ENCODE data around the gene PAK5.

PAK5 gene

GRCh38 chr20:9610665-9611064, 228.2 kb downstream of the PAK5 start:
- Histone ChIP-seq H3K4me3 (ENCODE audit: low read depth, low read length) (no peak overlapping the region), H3K36me3 (ENCODE audit: insufficient read depth, low read length) (no peaks in the 10 kb centered on the region), H3K79me2 (ENCODE audit: control insufficient read depth, insufficient read depth, low read length, unreplicated experiment) (no peaks in the 10 kb centered on the region), H3K27me3 (ENCODE audit: insufficient read depth, low read length) (peaks cover 5% of the 10 kb centered on the region), H3K27ac (ENCODE audit: low read depth, low read length) (no peak overlapping the region), H3K4me1 (ENCODE audit: control insufficient read depth, insufficient read depth, low read length, unreplicated experiment) (no peaks in the 10 kb centered on the region), H2AFZ (ENCODE audit: low read length, unreplicated experiment) (no peak overlapping the region)

- Histone ChIP-seq H3K4me1 (ENCODE audit: control insufficient read depth, insufficient read depth, low read length, unreplicated experiment) (no peaks in the 10 kb centered on the region), H3K79me2 (ENCODE audit: control insufficient read depth, insufficient read depth, low read length, unreplicated experiment) (no peaks in the 10 kb centered on the region), H3K4me3 (ENCODE audit: low read depth, low read length) (no peak overlapping the region), H3K27me3 (ENCODE audit: insufficient read depth, low read length) (peaks cover 5% of the 10 kb centered on the region), H3K27ac (ENCODE audit: low read depth, low read length) (no peak overlapping the region), H2AFZ (ENCODE audit: low read length, unreplicated experiment) (no peak overlapping the region), H3K36me3 (ENCODE audit: insufficient read depth, low read length) (no peaks in the 10 kb centered on the region)
Measured at GRCh38 chr20:9609887-9610502, 228.9 kb downstream of the PAK5 start.

GRCh38 chr20:9608639-9609340, 230.1 kb downstream of the PAK5 start:
- Histone ChIP-seq H2AFZ (ENCODE audit: low read length, unreplicated experiment) (no peak overlapping the region), H3K79me2 (ENCODE audit: control insufficient read depth, insufficient read depth, low read length, unreplicated experiment) (no peaks in the 10 kb centered on the region), H3K4me1 (ENCODE audit: control insufficient read depth, insufficient read depth, low read length, unreplicated experiment) (no peaks in the 10 kb centered on the region), H3K4me3 (ENCODE audit: low read depth, low read length) (no peak overlapping the region), H3K27me3 (ENCODE audit: insufficient read depth, low read length) (peaks cover 12% of the 10 kb centered on the region; the same call in 1 of the 2 replicates), H3K27ac (ENCODE audit: low read depth, low read length) (no peak overlapping the region), H3K36me3 (ENCODE audit: insufficient read depth, low read length) (no peaks in the 10 kb centered on the region)

- no peak overlapping the region for H3K4me3 ChIP-seq (ENCODE audit: low read depth, low read length)
- no peak overlapping the region for H2AFZ ChIP-seq (ENCODE audit: low read length, unreplicated experiment)
- H3K79me2 ChIP-seq (ENCODE audit: control insufficient read depth, insufficient read depth, low read length, unreplicated experiment): no peaks in the 10 kb centered on the region
- no peaks in the 10 kb centered on the region for H3K4me1 ChIP-seq (ENCODE audit: control insufficient read depth, insufficient read depth, low read length, unreplicated experiment)
- peaks cover 38% of the 10 kb centered on the region for H3K27me3 ChIP-seq (ENCODE audit: insufficient read depth, low read length)
- no peak overlapping the region for H3K27ac ChIP-seq (ENCODE audit: low read depth, low read length)
- no peaks in the 10 kb centered on the region for H3K36me3 ChIP-seq (ENCODE audit: insufficient read depth, low read length)
Measured at GRCh38 chr20:9602847-9603183, 236.1 kb downstream of the PAK5 start.

GRCh38 chr20:9600562-9600961, 238.3 kb downstream of the PAK5 start:
- Histone ChIP-seq H2AFZ (ENCODE audit: low read length, unreplicated experiment) (no peak overlapping the region), H3K79me2 (ENCODE audit: control insufficient read depth, insufficient read depth, low read length, unreplicated experiment) (no peaks in the 10 kb centered on the region), H3K27ac (ENCODE audit: low read depth, low read length) (no peak overlapping the region), H3K27me3 (ENCODE audit: insufficient read depth, low read length) (peaks cover 38% of the 10 kb centered on the region), H3K4me3 (ENCODE audit: low read depth, low read length) (no peak overlapping the region), H3K36me3 (ENCODE audit: insufficient read depth, low read length) (no peaks in the 10 kb centered on the region), H3K4me1 (ENCODE audit: control insufficient read depth, insufficient read depth, low read length, unreplicated experiment) (no peaks in the 10 kb centered on the region)

- H3K79me2 ChIP-seq (ENCODE audit: control insufficient read depth, insufficient read depth, low read length, unreplicated experiment): no peaks in the 10 kb centered on the region
- H2AFZ ChIP-seq (ENCODE audit: low read length, unreplicated experiment): no peak overlapping the region
- H3K27ac ChIP-seq (ENCODE audit: low read depth, low read length): no peak overlapping the region
- H3K4me1 ChIP-seq (ENCODE audit: control insufficient read depth, insufficient read depth, low read length, unreplicated experiment): no peaks in the 10 kb centered on the region
- no peaks in the 10 kb centered on the region for H3K36me3 ChIP-seq (ENCODE audit: insufficient read depth, low read length)
- H3K4me3 ChIP-seq (ENCODE audit: low read depth, low read length): no peak overlapping the region
- peaks cover 14% of the 10 kb centered on the region; the same call in 1 of the 2 replicates for H3K27me3 ChIP-seq (ENCODE audit: insufficient read depth, low read length)
Measured at GRCh38 chr20:9597547-9597946, 241.3 kb downstream of the PAK5 start.

GRCh38 chr20:9595763-9596162, 243.1 kb downstream of the PAK5 start:
- no peak overlapping the region for H3K4me3 ChIP-seq (ENCODE audit: low read depth, low read length)
- H3K79me2 ChIP-seq (ENCODE audit: control insufficient read depth, insufficient read depth, low read length, unreplicated experiment): no peaks in the 10 kb centered on the region
- H3K4me1 ChIP-seq (ENCODE audit: control insufficient read depth, insufficient read depth, low read length, unreplicated experiment): no peaks in the 10 kb centered on the region
- peaks cover under 1% of the 10 kb centered on the region; the same call in 1 of the 2 replicates for H3K27me3 ChIP-seq (ENCODE audit: insufficient read depth, low read length)
- H2AFZ ChIP-seq (ENCODE audit: low read length, unreplicated experiment): no peak overlapping the region
- H3K27ac ChIP-seq (ENCODE audit: low read depth, low read length): no peak overlapping the region
- no peaks in the 10 kb centered on the region for H3K36me3 ChIP-seq (ENCODE audit: insufficient read depth, low read length)

GRCh38 chr20:9594284-9594875, 244.5 kb downstream of the PAK5 start:
- Histone ChIP-seq H3K27ac (ENCODE audit: low read depth, low read length) (no peak overlapping the region), H2AFZ (ENCODE audit: low read length, unreplicated experiment) (no peak overlapping the region), H3K27me3 (ENCODE audit: insufficient read depth, low read length) (no peaks in the 10 kb centered on the region; the same call in 1 of the 2 replicates), H3K4me3 (ENCODE audit: low read depth, low read length) (no peak overlapping the region), H3K79me2 (ENCODE audit: control insufficient read depth, insufficient read depth, low read length, unreplicated experiment) (no peaks in the 10 kb centered on the region), H3K36me3 (ENCODE audit: insufficient read depth, low read length) (no peaks in the 10 kb centered on the region), H3K4me1 (ENCODE audit: control insufficient read depth, insufficient read depth, low read length, unreplicated experiment) (peaks cover 3% of the 10 kb centered on the region)

- Histone ChIP-seq H3K4me1 (ENCODE audit: control insufficient read depth, insufficient read depth, low read length, unreplicated experiment) (peaks cover 3% of the 10 kb centered on the region), H3K36me3 (ENCODE audit: insufficient read depth, low read length) (no peaks in the 10 kb centered on the region), H2AFZ (ENCODE audit: low read length, unreplicated experiment) (no peak overlapping the region), H3K79me2 (ENCODE audit: control insufficient read depth, insufficient read depth, low read length, unreplicated experiment) (no peaks in the 10 kb centered on the region), H3K27me3 (ENCODE audit: insufficient read depth, low read length) (peaks cover 12% of the 10 kb centered on the region), H3K27ac (ENCODE audit: low read depth, low read length) (no peak overlapping the region), H3K4me3 (ENCODE audit: low read depth, low read length) (no peak overlapping the region)
Measured at GRCh38 chr20:9592419-9592818, 246.5 kb downstream of the PAK5 start.

GRCh38 chr20:9591080-9591479, 247.8 kb downstream of the PAK5 start:
- Histone ChIP-seq H3K27me3 (ENCODE audit: insufficient read depth, low read length) (peaks cover 12% of the 10 kb centered on the region), H2AFZ (ENCODE audit: low read length, unreplicated experiment) (no peak overlapping the region), H3K79me2 (ENCODE audit: control insufficient read depth, insufficient read depth, low read length, unreplicated experiment) (no peaks in the 10 kb centered on the region), H3K4me1 (ENCODE audit: control insufficient read depth, insufficient read depth, low read length, unreplicated experiment) (peaks cover 3% of the 10 kb centered on the region), H3K4me3 (ENCODE audit: low read depth, low read length) (no peak overlapping the region), H3K27ac (ENCODE audit: low read depth, low read length) (no peak overlapping the region), H3K36me3 (ENCODE audit: insufficient read depth, low read length) (no peaks in the 10 kb centered on the region)

GRCh38 chr20:9590189-9590588, 248.7 kb downstream of the PAK5 start:
- H3K27me3 ChIP-seq (ENCODE audit: insufficient read depth, low read length): peaks cover 18% of the 10 kb centered on the region
- no peaks in the 10 kb centered on the region for H3K36me3 ChIP-seq (ENCODE audit: insufficient read depth, low read length)
- H3K79me2 ChIP-seq (ENCODE audit: control insufficient read depth, insufficient read depth, low read length, unreplicated experiment): no peaks in the 10 kb centered on the region
- no peak overlapping the region for H2AFZ ChIP-seq (ENCODE audit: low read length, unreplicated experiment)
- H3K27ac ChIP-seq (ENCODE audit: low read depth, low read length): no peak overlapping the region
- peaks cover 3% of the 10 kb centered on the region for H3K4me1 ChIP-seq (ENCODE audit: control insufficient read depth, insufficient read depth, low read length, unreplicated experiment)
- H3K4me3 ChIP-seq (ENCODE audit: low read depth, low read length): no peak overlapping the region

Data from ACC112 (cell line).